Stomach smooth muscle (tissue), 2 donors: ENCODE results near the gene LY6G6D.

Experiments
- H3K27ac ChIP-seq: one replicate; pipeline ENCODE4 v1.7.0; 2013; ENCODE audit warnings: mild to moderate bottlenecking, low read length, inconsistent platforms
- H3K27me3 ChIP-seq, 2 donors: one replicate each; pipeline ENCODE4 v1.7.0; 2013; ENCODE audit warnings: low read length in 2 of 2; ENCODE audit not compliant: insufficient read depth in 2 of 2, control insufficient read depth in 1 of 2
- H3K36me3 ChIP-seq, 2 donors: one replicate each; pipeline ENCODE4 v1.7.0; 2013; ENCODE audit warnings: low read length in 2 of 2; ENCODE audit not compliant: control insufficient read depth in 2 of 2, insufficient read depth in 2 of 2
- H3K4me1 ChIP-seq: one replicate; pipeline ENCODE4 v1.7.0; 2013; ENCODE audit warnings: low read length; ENCODE audit not compliant: control insufficient read depth, insufficient read depth
- H3K4me3 ChIP-seq, 2 donors: one replicate each; pipeline ENCODE4 v1.7.0; 2013; ENCODE audit warnings: low read length in 2 of 2
- H3K9ac ChIP-seq, 2 donors: one replicate each; pipeline ENCODE4 v1.7.0; 2013; ENCODE audit warnings: low read length in 2 of 2, mild to moderate bottlenecking in 1 of 2
- H3K9me3 ChIP-seq, 2 donors: one replicate each; pipeline ENCODE4 v1.7.0; 2013; ENCODE audit warnings: low read length in 2 of 2; ENCODE audit not compliant: control insufficient read depth in 2 of 2
- donor health status: healthy.
- donor health status: Pancreatic carcinoma.

Gene LY6G6D

DNA sequence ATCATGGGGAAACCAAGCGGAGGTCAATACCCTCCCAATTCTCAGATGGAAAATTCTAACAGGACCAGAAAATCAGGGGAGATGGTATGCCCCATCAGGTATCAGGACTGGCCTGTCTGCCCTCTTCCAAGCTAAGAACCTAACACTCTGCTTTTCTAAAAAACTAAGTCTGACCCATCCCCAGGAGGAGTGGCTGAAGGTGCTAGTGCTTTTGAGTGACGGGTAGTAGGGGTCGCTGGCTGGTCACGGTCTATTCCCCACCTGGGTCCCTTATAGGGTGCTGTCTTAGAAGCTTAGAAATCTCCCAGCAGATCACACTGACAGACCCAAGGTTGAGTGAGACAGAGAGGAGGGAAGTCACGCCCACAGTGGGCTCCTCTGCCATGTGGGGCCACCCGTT, 21.6 kb upstream of the LY6G6D start:
- peaks cover 61 to 65% of the 10 kb centered on the region in 2 donors for H3K36me3 ChIP-seq
- no peaks in the 10 kb centered on the region for H3K4me1 ChIP-seq
- no peaks in the 10 kb centered on the region for H3K27me3 ChIP-seq
- no peaks in the 10 kb centered on the region for H3K9me3 ChIP-seq
- no peak overlapping the region for H3K4me3 ChIP-seq
- H3K9ac ChIP-seq, result no peak overlapping the region
- H3K27ac ChIP-seq, result no peak overlapping the region

DNA sequence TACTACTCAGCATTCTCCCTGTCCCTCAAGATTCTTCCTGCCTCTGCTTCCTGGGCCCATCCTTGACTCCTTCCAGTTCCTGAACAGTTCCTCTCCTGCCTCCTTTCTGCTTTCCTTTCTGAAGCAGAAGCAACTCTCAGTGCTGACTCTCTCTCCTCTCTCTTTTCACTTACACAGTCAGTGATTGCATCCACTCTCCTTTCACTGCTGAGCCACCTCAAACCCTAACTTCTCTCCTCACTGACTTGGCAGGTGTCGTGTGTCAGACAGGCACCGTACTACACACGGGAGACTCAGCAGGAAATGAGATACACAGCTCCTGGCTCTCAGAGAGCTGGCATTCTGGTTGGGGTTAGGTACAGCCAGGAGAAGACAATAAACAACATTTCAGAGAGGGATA, 17.6 kb upstream of the LY6G6D start:
- no peak overlapping the region for H3K27ac ChIP-seq
- peaks cover 20% of the 10 kb centered on the region for H3K4me1 ChIP-seq
- no peak overlapping the region for H3K9ac ChIP-seq
- H3K27me3 ChIP-seq, result no peaks in the 10 kb centered on the region
- H3K36me3 ChIP-seq, result peaks cover 39 to 41% of the 10 kb centered on the region in 2 donors
- H3K9me3 ChIP-seq, result no peaks in the 10 kb centered on the region
- no peak overlapping the region for H3K4me3 ChIP-seq

GRCh38 chr6:31700740-31701401, 14.3 kb upstream of the LY6G6D start:
- Histone ChIP-seq H3K27me3 (no peaks in the 10 kb centered on the region), H3K9me3 (no peaks in the 10 kb centered on the region), H3K27ac (no peak overlapping the region), H3K4me3 (peak overlapping the region in 1 of 2 donors; percentile 77), H3K9ac (peak overlapping the region; percentile 58 to 98), H3K36me3 (peaks cover 18 to 19% of the 10 kb centered on the region in 2 donors), H3K4me1 (peaks cover 25% of the 10 kb centered on the region)

DNA sequence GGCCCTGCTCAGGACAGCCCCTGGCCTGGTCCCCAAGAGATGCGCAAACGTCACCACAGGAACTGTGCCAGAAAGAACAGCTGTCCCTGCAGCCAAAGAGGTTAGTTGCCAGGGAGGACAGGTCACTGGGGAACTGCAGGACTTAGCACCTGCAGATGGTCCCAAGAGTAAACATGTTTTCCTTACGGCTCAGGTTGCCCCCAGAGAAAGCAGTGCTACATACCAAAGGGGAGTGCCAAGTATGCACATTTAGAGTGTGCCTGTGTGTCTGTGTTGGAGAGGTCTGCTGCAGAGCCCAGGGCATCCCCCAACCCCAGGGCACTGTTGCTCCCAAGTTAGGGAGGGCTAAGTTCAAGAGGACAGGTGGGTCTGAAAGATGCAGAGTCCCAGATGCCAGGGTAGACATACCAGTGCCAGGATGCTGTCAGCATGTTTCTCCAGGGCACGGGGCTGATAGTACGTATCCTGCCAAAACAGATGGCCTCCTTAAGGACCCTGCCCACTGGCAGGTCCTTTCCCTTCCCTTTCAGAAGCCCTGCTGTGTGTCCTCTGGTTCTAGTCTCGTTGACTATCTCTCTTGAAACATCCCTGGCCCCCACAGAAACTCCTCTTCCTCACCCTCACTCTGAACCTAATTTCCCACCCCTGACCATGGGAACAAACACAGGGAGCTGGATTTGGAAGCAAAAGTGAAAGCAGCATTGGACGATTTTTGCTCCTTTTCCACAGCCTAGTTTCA, 13.3 kb upstream of the LY6G6D start:
- H3K9ac ChIP-seq, result peak overlapping the region; percentile 98 to 99
- H3K36me3 ChIP-seq, result peaks cover 13% of the 10 kb centered on the region in 2 donors
- H3K4me3 ChIP-seq, result peak overlapping the region; percentile 77 to 93
- H3K27ac ChIP-seq, result peak overlapping the region; percentile 98
- no peaks in the 10 kb centered on the region for H3K27me3 ChIP-seq
- peaks cover 25% of the 10 kb centered on the region for H3K4me1 ChIP-seq
- H3K9me3 ChIP-seq, result no peaks in the 10 kb centered on the region

DNA sequence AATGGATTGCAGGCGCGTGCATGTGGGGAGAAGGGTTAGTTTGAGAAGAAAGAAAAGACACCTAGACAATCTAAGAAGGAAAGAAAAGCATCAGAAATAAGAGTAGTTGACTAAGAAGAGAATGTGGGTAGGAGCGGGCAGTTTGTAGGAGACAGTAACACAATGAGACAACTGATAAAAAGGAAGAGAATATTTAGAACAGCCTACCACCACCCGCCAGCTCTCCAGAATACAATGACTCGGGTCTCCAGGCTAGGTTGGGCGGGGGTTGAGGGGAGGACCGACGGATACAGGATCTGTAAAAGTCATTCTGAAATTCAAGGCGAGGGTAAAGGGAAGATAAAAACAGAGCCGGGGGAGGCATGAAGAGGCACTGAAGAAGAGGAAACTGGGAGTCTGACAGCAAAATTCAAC, 12.7 kb upstream of the LY6G6D start:
- Histone ChIP-seq H3K4me3 (peak overlapping the region; percentile 77 to 93), H3K9ac (peak overlapping the region; percentile 98 to 99), H3K4me1 (peaks cover 25% of the 10 kb centered on the region), H3K27me3 (no peaks in the 10 kb centered on the region), H3K27ac (peak overlapping the region; percentile 98), H3K36me3 (peaks cover 11 to 12% of the 10 kb centered on the region in 2 donors), H3K9me3 (no peaks in the 10 kb centered on the region)

DNA sequence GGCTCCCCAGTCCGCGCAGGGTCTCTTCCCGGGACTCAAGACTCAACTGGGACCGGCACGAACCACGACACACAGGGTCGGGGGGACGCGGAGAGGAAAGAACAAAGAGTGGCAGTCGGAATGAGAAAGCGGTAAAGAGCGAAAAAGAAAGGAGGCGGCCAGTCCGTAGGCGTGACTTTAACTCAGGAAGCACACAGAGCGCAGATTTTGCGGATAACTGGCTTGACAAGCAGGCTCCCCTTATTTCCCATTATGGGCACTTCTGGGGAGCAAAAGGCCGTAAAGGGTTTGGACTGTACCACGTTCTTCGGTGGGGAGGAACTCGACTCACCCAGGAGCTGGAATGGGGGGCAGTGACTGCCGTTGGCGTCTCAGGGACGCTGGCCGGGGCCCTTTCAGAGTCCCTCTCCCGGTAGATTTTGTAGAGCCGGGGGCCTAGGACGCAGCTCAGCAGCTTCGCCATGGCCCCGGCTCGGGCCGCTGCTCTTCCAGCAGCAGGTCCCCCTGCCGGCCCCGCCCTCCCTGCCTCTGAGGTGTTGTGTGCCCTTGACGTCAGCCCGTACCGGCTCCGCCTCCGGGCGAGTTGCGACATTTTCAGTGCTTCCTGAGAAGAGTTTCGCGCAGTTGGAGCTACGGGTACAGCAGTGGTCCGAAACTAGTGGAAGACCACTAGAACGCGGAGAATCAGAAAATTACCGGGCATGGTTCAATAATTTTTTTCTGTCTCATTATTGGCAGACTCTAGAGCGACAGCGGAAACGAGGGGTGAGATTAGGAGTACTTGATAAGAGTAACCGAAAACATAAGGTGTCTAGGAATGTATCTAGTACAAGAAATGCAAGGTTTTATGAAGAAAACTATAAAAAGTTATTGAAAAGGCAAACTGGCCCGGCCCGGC, 12.1 kb upstream of the LY6G6D start, which contains the start of gene ABHD16A:
Gene ABHD16A, minus strand, starts transcription at position 506 of the 898 bp plus-strand sequence. Its CDS starts 43 bp downstream, at position 463.
- Histone ChIP-seq H3K9ac (peak within 1 kb of the TSS; percentile 98 to 99), H3K4me3 (peak within 1 kb of the TSS; percentile 77 to 93), H3K36me3 (peaks cover 9 to 11% of the 10 kb centered on the region in 2 donors), H3K27me3 (no peaks in the 10 kb centered on the region), H3K27ac (peak within 1 kb of the TSS; percentile 98), H3K4me1 (peaks cover 25% of the 10 kb centered on the region), H3K9me3 (no peaks in the 10 kb centered on the region)

- no peaks in the 10 kb centered on the region for H3K9me3 ChIP-seq
- H3K36me3 ChIP-seq, result peaks cover 0 to 2% of the 10 kb centered on the region in 2 donors
Observed at GRCh38 chr6:31705931-31706330, 9.2 kb upstream of the LY6G6D start.

DNA sequence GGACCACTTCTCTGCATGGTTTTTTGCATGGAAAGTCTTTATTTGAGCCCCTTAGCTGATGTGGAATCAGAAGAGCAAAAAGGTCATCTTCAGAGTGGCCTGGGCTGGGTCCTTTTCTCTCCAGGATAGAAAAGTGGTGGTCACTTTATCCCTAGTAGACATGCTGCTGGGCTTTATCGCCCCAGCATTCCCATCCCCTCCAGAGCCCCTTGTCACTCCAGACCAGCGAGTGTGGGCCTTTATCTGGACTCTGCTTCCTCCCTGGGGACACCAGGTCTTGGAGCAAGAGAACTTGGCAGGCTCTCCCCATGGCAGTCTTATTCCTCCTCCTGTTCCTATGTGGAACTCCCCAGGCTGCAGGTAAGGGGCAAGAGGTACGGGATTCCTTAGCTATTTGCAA, 8.5 kb upstream of the LY6G6D start, which contains the start of gene LY6G6F:
Gene LY6G6F, plus strand, starts transcription at position 268 of the 400 bp plus-strand sequence. Its CDS starts 41 bp downstream, at position 309.
- H3K4me1 ChIP-seq, result peaks cover 14% of the 10 kb centered on the region
- H3K9me3 ChIP-seq, result no peaks in the 10 kb centered on the region
- H3K4me3 ChIP-seq, result no peak within 1 kb of the TSS
- peaks cover 0 to 2% of the 10 kb centered on the region in 2 donors for H3K27me3 ChIP-seq
- no peak within 1 kb of the TSS for H3K27ac ChIP-seq
- no peak within 1 kb of the TSS for H3K9ac ChIP-seq
- H3K36me3 ChIP-seq, result no peaks in the 10 kb centered on the region

More at GRCh38 chr6:31705931-31706330, 9.2 kb upstream of the LY6G6D start:
- H3K27me3 ChIP-seq, result peaks cover 0 to 2% of the 10 kb centered on the region in 2 donors
- H3K4me1 ChIP-seq, result peaks cover 20% of the 10 kb centered on the region
- no peak overlapping the region for H3K9ac ChIP-seq
- no peak overlapping the region for H3K4me3 ChIP-seq
- no peak overlapping the region for H3K27ac ChIP-seq

GRCh38 chr6:31707701-31708100, 7.4 kb upstream of the LY6G6D start:
- no peak overlapping the region for H3K4me3 ChIP-seq
- no peaks in the 10 kb centered on the region for H3K9me3 ChIP-seq
- peaks cover 5% of the 10 kb centered on the region for H3K4me1 ChIP-seq
- H3K27ac ChIP-seq, result no peak overlapping the region
- H3K36me3 ChIP-seq, result no peaks in the 10 kb centered on the region
- peaks cover 0 to 2% of the 10 kb centered on the region in 2 donors for H3K27me3 ChIP-seq
- no peak overlapping the region for H3K9ac ChIP-seq

GRCh38 chr6:31708224-31708623, 6.9 kb upstream of the LY6G6D start:
- Histone ChIP-seq H3K27me3 (peaks cover 0 to 2% of the 10 kb centered on the region in 2 donors), H3K9ac (no peak overlapping the region), H3K4me3 (no peak overlapping the region), H3K27ac (no peak overlapping the region), H3K9me3 (no peaks in the 10 kb centered on the region), H3K4me1 (peaks cover 5% of the 10 kb centered on the region), H3K36me3 (no peaks in the 10 kb centered on the region)
